ENCODE data around the gene CTAG1B. TPM values are rescaled to one million over a fixed set of nuclear protein-coding genes. Genes with fewer than 3 reads are reported as not detected.
"Not testable (repeated sequence)": the region's sequence is repeated elsewhere in the genome, so short reads cannot be mapped to it uniquely, and the experiment has no call there.

Gene CTAG1B
- total RNA-seq (2022) (not detected in 2 replicates), Bru-seq, nascent RNA (not detected), BruChase-seq, experiment 1, labeled RNA remaining after a 6-hour chase (not detected), BruChase-seq, experiment 2, labeled RNA remaining after a 2-hour chase (not detected)
- long read RNA-seq: 0 reads

- H3K27ac Mint-ChIP-seq (ENCODE audit: low read depth, unreplicated experiment); H3K4me1 Mint-ChIP-seq (ENCODE audit: insufficient read depth, unreplicated experiment); H3K36me3 Mint-ChIP-seq (ENCODE audit: insufficient read depth, unreplicated experiment); intact Hi-C loops (cut with micrococcal nuclease); H3K27me3 Mint-ChIP-seq (ENCODE audit: insufficient read depth, unreplicated experiment); BruUV-seq (replicated peaks); DNase-seq (ENCODE audit: unreplicated experiment); H3K4me3 Mint-ChIP-seq (ENCODE audit: unreplicated experiment); CTCF ChIA-PET; POLR2A ChIA-PET; H3K9me3 Mint-ChIP-seq (ENCODE audit: unreplicated experiment): not testable (repeated sequence)
Measured at GRCh38 chrX:154619182-154619581, at the start of gene CTAG1B. CTAG1B (minus strand) TSS chrX:154619282; CDS start chrX:154619218, 64 bp downstream.

- Mint-ChIP-seq H3K4me3 (ENCODE audit: unreplicated experiment) (no peak overlapping the region), H3K4me1 (ENCODE audit: insufficient read depth, unreplicated experiment) (no peaks in the 10 kb centered on the region), H3K27ac (ENCODE audit: low read depth, unreplicated experiment) (no peak overlapping the region), H3K9me3 (ENCODE audit: unreplicated experiment) (no peaks in the 10 kb centered on the region), H3K36me3 (ENCODE audit: insufficient read depth, unreplicated experiment) (no peaks in the 10 kb centered on the region), H3K27me3 (ENCODE audit: insufficient read depth, unreplicated experiment) (no peaks in the 10 kb centered on the region)
- DNase-seq (ENCODE audit: unreplicated experiment): no peak
- intact Hi-C loops (cut with micrococcal nuclease): no loop called here
- ChIA-PET CTCF (no interaction called here), POLR2A (no interaction called here)
- BruUV-seq (replicated peaks): no TSS peak
- no peak for TF ChIP-seq CTCF (IDR thresholded peaks at IDR 0.05; ENCODE audit: unreplicated experiment)
Measured at GRCh38 chrX:154661899-154662298, 42.8 kb upstream of the CTAG1B start.

GRCh38 chrX:154661170-154661569, 42.1 kb upstream of the CTAG1B start:
- no peaks in the 10 kb centered on the region for H3K27me3 Mint-ChIP-seq (ENCODE audit: insufficient read depth, unreplicated experiment)
- BruUV-seq (replicated peaks): no TSS peak
- CTCF ChIA-PET: no interaction called here
- no peak overlapping the region for H3K4me3 Mint-ChIP-seq (ENCODE audit: unreplicated experiment)
- no peaks in the 10 kb centered on the region for H3K4me1 Mint-ChIP-seq (ENCODE audit: insufficient read depth, unreplicated experiment)
- DNase-seq (ENCODE audit: unreplicated experiment): no peak
- TF ChIP-seq CTCF (IDR thresholded peaks at IDR 0.05; ENCODE audit: unreplicated experiment): no peak
- no peaks in the 10 kb centered on the region for H3K9me3 Mint-ChIP-seq (ENCODE audit: unreplicated experiment)
- H3K36me3 Mint-ChIP-seq (ENCODE audit: insufficient read depth, unreplicated experiment): no peaks in the 10 kb centered on the region
- intact Hi-C loops (cut with micrococcal nuclease): no loop called here
- H3K27ac Mint-ChIP-seq (ENCODE audit: low read depth, unreplicated experiment): no peak overlapping the region
- POLR2A ChIA-PET: no interaction called here

- intact Hi-C loops (cut with micrococcal nuclease): no loop called here
- CTCF ChIA-PET: no interaction called here
- no TSS peak for BruUV-seq (replicated peaks)
- H3K27me3 Mint-ChIP-seq (ENCODE audit: insufficient read depth, unreplicated experiment): no peaks in the 10 kb centered on the region
- POLR2A ChIA-PET: no interaction called here
- no peak for TF ChIP-seq CTCF (IDR thresholded peaks at IDR 0.05; ENCODE audit: unreplicated experiment)
- H3K36me3 Mint-ChIP-seq (ENCODE audit: insufficient read depth, unreplicated experiment): no peaks in the 10 kb centered on the region
- no peak overlapping the region for H3K4me3 Mint-ChIP-seq (ENCODE audit: unreplicated experiment)
- DNase-seq (ENCODE audit: unreplicated experiment): no peak
- H3K27ac Mint-ChIP-seq (ENCODE audit: low read depth, unreplicated experiment): no peak overlapping the region
- no peaks in the 10 kb centered on the region for H3K4me1 Mint-ChIP-seq (ENCODE audit: insufficient read depth, unreplicated experiment)
- H3K9me3 Mint-ChIP-seq (ENCODE audit: unreplicated experiment): no peaks in the 10 kb centered on the region
Measured at GRCh38 chrX:154660541-154660940, 41.5 kb upstream of the CTAG1B start.

GRCh38 chrX:154658957-154659356, 39.9 kb upstream of the CTAG1B start:
- no peak for TF ChIP-seq CTCF (IDR thresholded peaks at IDR 0.05; ENCODE audit: unreplicated experiment)
- ChIA-PET POLR2A (no interaction called here), CTCF (no interaction called here)
- no peak overlapping the region for H3K27ac Mint-ChIP-seq (ENCODE audit: low read depth, unreplicated experiment)
- DNase-seq (ENCODE audit: unreplicated experiment): no peak
- no peaks in the 10 kb centered on the region for H3K36me3 Mint-ChIP-seq (ENCODE audit: insufficient read depth, unreplicated experiment)
- no peaks in the 10 kb centered on the region for H3K4me1 Mint-ChIP-seq (ENCODE audit: insufficient read depth, unreplicated experiment)
- intact Hi-C loops (cut with micrococcal nuclease): no loop called here
- H3K9me3 Mint-ChIP-seq (ENCODE audit: unreplicated experiment): no peaks in the 10 kb centered on the region
- no peak overlapping the region for H3K4me3 Mint-ChIP-seq (ENCODE audit: unreplicated experiment)
- BruUV-seq (replicated peaks): no TSS peak
- H3K27me3 Mint-ChIP-seq (ENCODE audit: insufficient read depth, unreplicated experiment): no peaks in the 10 kb centered on the region
